ENCODE data around the gene ARL2. TPM values are rescaled to one million over a fixed set of nuclear protein-coding genes. Genes with fewer than 3 reads are reported as not detected.

Gene ARL2
- total RNA-seq, 1 experiment from 2014 or later: 203 TPM

GRCh38 chr11:65002706-65003105, 11.3 kb upstream of the ARL2 start:
- Histone ChIP-seq H3K14ac (ENCODE audit: insufficient read depth, low read length) (no peak overlapping the region), H3K4me1 (ENCODE audit: insufficient read depth, low read length) (no peaks in the 10 kb centered on the region), H3K9me3 (ENCODE audit: control insufficient read depth, low read depth, low read length) (no peaks in the 10 kb centered on the region), H3K9ac (ENCODE audit: extremely low read depth, insufficient read length, low read length) (no peak overlapping the region), H3K27ac (ENCODE audit: insufficient read length, low read depth, low read length) (no peak overlapping the region), H3K27me3 (ENCODE audit: insufficient read depth, low read length) (no peaks in the 10 kb centered on the region), H3K79me1 (ENCODE audit: insufficient read depth, low read depth, low read length, poor library complexity, severe bottlenecking) (no peaks in the 10 kb centered on the region), H4K5ac (ENCODE audit: insufficient read length, low read depth, low read length) (no peak overlapping the region), H3K56ac (ENCODE audit: insufficient read length, low read depth, low read length) (no peak overlapping the region), H3K18ac (ENCODE audit: insufficient read length, low read depth, low read length) (no peak overlapping the region), H4K8ac (replicated peaks; ENCODE audit: insufficient read length, low read depth, low read length) (no peak overlapping the region), H2BK15ac (ENCODE audit: low read depth, low read length) (no peak overlapping the region), H2AK5ac (ENCODE audit: insufficient read length, low read length) (no peak overlapping the region), H3K23me2 (ENCODE audit: insufficient read length, low read depth, low read length, poor library complexity, severe bottlenecking) (no peaks in the 10 kb centered on the region), H3K4me2 (ENCODE audit: insufficient read depth, insufficient read length, low read length) (no peak overlapping the region), H2BK12ac (ENCODE audit: insufficient read length, low read depth, low read length) (no peak overlapping the region), H3K23ac (ENCODE audit: insufficient read length, low read depth, low read length) (no peak overlapping the region), H2BK20ac (ENCODE audit: low read depth, low read length, poor library complexity, severe bottlenecking) (no peak overlapping the region), H4K91ac (ENCODE audit: insufficient read length, low read depth, low read length) (no peak overlapping the region), H2AFZ (ENCODE audit: low read length) (no peak overlapping the region), H4K20me1 (ENCODE audit: control insufficient read depth, insufficient read depth, insufficient read length) (no peaks in the 10 kb centered on the region), H2BK120ac (ENCODE audit: low read depth, low read length, poor library complexity, severe bottlenecking) (no peak overlapping the region), H3K4ac (ENCODE audit: low read depth, low read length) (no peak overlapping the region), H3T11ph (ENCODE audit: low read length) (no peak overlapping the region), H2BK5ac (ENCODE audit: insufficient read length, low read length) (no peak overlapping the region), H3K79me2 (ENCODE audit: insufficient read depth, low read length) (no peaks in the 10 kb centered on the region)
- Mint-ChIP-seq H3K27me3 (ENCODE audit: low read depth) (peaks cover 1% of the 10 kb centered on the region; the same call in 1 of the 2 replicates), H3K4me1 (peaks cover 5 to 7% of the 10 kb centered on the region in 2 experiments), H3K4me3 (no peak overlapping the region; a peak in 1 of 5 replicates), H3K9me3 (no peaks in the 10 kb centered on the region), H3K36me3 (ENCODE audit: insufficient read depth in 1 of 3, low read depth in 3 of 3) (no peaks in the 10 kb centered on the region), H3K27ac (no peak overlapping the region)
- WGBS (ENCODE audit: extremely low coverage, insufficient read length, low lambda C conversion rate): no CpG with 5 or more reads among the region's 5 CpGs
- no peak for DNase-seq
- no peak for TF ChIP-seq CTCF (conservative IDR thresholded peaks at IDR 0.05)
